ENCODE results near the gene ABL1.

ABL1 gene

GRCh38 chr9:130837643-130838042 is 2.6 kb downstream of the ABL1 start:
- in situ Hi-C loops (cut with MboI; ENCODE audit: low pct_unique_long_range_greater_than_20kb, low sequenced_read_pairs, unreplicated experiment), result no loop called here
- TF ChIP-seq CTCF (IDR thresholded peaks at IDR 0.05; ENCODE audit: extremely low read depth, insufficient read depth, missing control alignments), result no peak
- no peak for DNase-seq (ENCODE audit: low spot score)

DNA sequence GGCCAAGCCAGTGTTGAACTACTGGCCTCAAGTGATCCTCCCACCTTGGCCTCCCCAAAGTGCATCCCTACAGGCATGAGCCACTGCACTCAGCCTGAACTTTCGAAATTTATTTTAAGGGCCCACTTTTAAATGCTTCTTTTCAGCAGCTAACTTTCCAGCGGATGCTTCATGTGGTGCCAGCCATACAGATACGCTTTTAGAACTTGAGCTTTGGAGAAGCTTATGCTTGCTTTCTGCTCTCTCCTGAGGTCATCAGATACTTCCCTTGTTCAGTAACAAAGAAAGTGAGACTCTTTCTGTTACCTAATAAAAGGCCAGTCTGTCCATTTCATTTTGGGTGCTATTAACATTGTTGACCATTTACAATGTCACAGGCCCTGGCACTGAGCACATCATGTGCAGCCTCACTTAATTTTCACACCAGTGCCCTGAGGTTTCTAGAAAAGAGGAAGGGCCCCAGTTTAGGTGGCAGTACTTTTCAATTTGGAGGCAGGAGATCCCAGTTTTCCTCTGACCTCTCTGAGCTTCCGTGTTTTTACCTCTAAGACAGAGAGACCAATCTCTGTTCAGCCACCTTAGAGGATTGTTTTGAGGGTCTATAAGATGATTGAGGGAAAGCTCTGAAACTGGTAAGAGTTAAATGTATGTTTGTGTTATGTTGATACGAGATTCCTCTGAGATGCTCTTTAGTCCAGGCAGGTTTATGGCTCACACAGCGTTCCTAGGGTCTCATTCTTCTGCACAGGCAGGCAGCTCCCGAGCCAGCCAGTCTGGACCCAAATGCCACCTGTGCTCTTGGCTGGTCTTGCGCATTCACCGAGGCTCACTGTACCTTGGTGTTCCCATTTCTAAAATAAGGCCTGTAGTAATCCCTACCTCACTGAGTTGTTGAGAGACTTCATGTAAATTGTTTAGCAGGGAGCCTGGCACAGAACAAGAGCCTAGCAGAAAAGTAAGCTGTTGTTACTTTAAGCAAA is 4.4 kb downstream of the ABL1 start:
- in situ Hi-C loops (cut with MboI; ENCODE audit: low pct_unique_long_range_greater_than_20kb, low sequenced_read_pairs, unreplicated experiment), result no loop called here
- DNase-seq (ENCODE audit: low spot score), result no peak

GRCh38 chr9:130842545-130842944 is 7.5 kb downstream of the ABL1 start:
- in situ Hi-C loops (cut with MboI; ENCODE audit: low pct_unique_long_range_greater_than_20kb, low sequenced_read_pairs, unreplicated experiment), result no loop called here
- TF ChIP-seq CTCF (IDR thresholded peaks at IDR 0.05; ENCODE audit: extremely low read depth, insufficient read depth, missing control alignments), result no peak
- no peak for DNase-seq (ENCODE audit: low spot score)

More for the DNA sequence above, 4.4 kb downstream of the ABL1 start:
- TF ChIP-seq CTCF (IDR thresholded peaks at IDR 0.05; ENCODE audit: extremely low read depth, insufficient read depth, missing control alignments), result no peak

DNA sequence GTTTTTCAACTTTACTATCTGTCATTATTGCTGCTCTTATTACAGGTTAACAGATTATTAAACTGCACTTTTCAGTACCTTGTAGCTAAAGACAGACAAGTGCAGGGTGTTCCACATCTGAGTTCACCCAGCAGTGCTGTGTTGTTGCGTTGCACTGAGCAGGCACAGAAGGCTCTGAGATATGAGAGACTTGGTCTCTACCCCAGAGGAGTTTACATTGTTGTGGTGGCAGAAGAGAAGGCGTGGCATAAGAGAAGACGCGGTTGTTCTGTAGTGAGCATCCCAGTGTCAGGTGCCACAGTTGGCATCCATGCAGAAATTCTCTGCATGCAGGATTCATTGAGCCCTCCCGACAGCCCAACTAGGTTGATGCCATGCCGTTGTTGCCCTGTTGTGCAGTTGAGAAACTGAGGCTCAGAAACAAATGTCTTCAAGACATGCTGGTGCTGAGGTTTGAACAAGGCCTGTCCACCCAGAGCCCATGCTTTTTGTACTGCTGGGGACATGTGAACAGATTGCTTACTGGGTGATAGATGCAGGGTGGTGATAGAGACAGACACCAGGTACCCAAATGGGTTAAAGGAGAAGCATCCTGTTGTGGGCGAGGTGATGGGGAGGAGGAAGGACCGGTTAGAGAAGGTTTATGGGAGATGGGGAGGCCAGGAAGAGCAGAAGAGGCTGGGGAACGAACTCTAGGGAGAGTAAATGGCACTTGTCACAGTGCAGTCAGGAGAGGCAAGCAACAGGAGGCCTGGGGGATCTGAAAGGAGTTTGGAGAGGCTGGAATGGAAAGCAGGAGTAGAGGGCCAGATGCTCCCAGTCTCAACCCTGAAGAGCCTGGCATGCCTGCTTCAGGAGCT is 8.2 kb downstream of the ABL1 start:
- no peak for TF ChIP-seq CTCF (IDR thresholded peaks at IDR 0.05; ENCODE audit: extremely low read depth, insufficient read depth, missing control alignments)
- DNase-seq (ENCODE audit: low spot score), result no peak
- in situ Hi-C loops (cut with MboI; ENCODE audit: low pct_unique_long_range_greater_than_20kb, low sequenced_read_pairs, unreplicated experiment), result no loop called here

GRCh38 chr9:130844044-130844451 is 9.0 kb downstream of the ABL1 start:
- in situ Hi-C loops (cut with MboI; ENCODE audit: low pct_unique_long_range_greater_than_20kb, low sequenced_read_pairs, unreplicated experiment), result no loop called here
- no peak for DNase-seq (ENCODE audit: low spot score)
- no peak for TF ChIP-seq CTCF (IDR thresholded peaks at IDR 0.05; ENCODE audit: extremely low read depth, insufficient read depth, missing control alignments)

- in situ Hi-C loops (cut with MboI; ENCODE audit: low pct_unique_long_range_greater_than_20kb, low sequenced_read_pairs, unreplicated experiment), result no loop called here
- no peak for TF ChIP-seq CTCF (IDR thresholded peaks at IDR 0.05; ENCODE audit: extremely low read depth, insufficient read depth, missing control alignments)
- DNase-seq (ENCODE audit: low spot score), result no peak
Measured at GRCh38 chr9:130845254-130845653, 10.2 kb downstream of the ABL1 start.

Data from GM13977 (cell line).